Activated naive CD4-positive, alpha-beta T cell treated with anti-CD3 and anti-CD28 coated beads, Interleukin-2, amount 10 ng/mL, durations not matched to agents 7 days and 5 days (primary cell): Measurements from ENCODE around the gene COL6A3.

ENCODE experiments used
- CTCF ChIA-PET: fragments of 350-600 bp; sonication (Branson Sonifier 250); formaldehyde crosslinking; loops from one replicate; lab custom pipeline; 2021; ENCODE audit warnings: antibody characterized with exemption; lab: Charles Lee
- DNase-seq: peaks from one replicate; pipeline ENCODE4 v3.0.0-alpha.2; 2020
- H3K27ac Mint-ChIP-seq: one replicate; pipeline ENCODE4 v1.8.0; 2021; ENCODE audit warnings: mild to moderate bottlenecking, moderate library complexity, mixed read lengths
- H3K27me3 Mint-ChIP-seq: one replicate; pipeline ENCODE4 v1.8.0; 2021; ENCODE audit warnings: mild to moderate bottlenecking, mixed read lengths
- H3K36me3 Mint-ChIP-seq: one replicate; pipeline ENCODE4 v1.8.0; 2021; ENCODE audit warnings: mixed read lengths
- H3K4me1 Mint-ChIP-seq: one replicate; pipeline ENCODE4 v1.8.0; 2021; ENCODE audit warnings: mixed read lengths
- H3K4me3 Mint-ChIP-seq: one replicate; pipeline ENCODE4 v1.8.0; 2021; ENCODE audit warnings: mild to moderate bottlenecking, moderate library complexity, mixed read lengths
- H3K9me3 Mint-ChIP-seq: one replicate; pipeline ENCODE4 v1.8.0; 2021; ENCODE audit warnings: mixed read lengths

The COL6A3 gene

GRCh38 chr2:237403024-237403882, 10.7 kb downstream of the COL6A3 start:
- Mint-ChIP-seq H3K36me3 (no peaks in the 10 kb centered on the region), H3K27ac (no peak overlapping the region), H3K27me3 (peaks cover 22% of the 10 kb centered on the region), H3K4me3 (no peak overlapping the region), H3K4me1 (no peaks in the 10 kb centered on the region), H3K9me3 (no peaks in the 10 kb centered on the region)
- DNase-seq = no peak
- CTCF ChIA-PET = interaction anchor here (1.3 to 1.5 kb wide), 2 partner anchors 18 to 110 kb away, joined by 3 read pairs; no protein-coding TSS in a partner anchor

DNA sequence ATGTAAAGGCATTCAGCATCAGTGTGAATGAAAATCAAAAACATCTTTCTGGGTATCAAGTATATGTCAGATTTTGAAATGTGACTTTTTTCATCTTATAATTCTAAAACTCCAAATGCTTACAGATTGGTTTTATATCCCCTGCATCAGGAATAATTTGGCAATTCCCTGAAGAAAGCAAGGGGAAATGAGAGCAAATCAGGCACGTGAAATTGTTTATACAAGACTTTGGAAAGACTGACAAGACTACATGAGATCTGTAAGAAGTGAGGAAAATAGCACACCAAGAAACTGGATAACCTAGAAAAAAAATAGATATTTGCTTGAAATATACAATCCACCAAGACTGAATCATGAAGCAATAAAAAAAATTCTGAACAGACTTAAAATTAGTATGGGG, 13.8 kb downstream of the COL6A3 start:
- Mint-ChIP-seq H3K36me3 (no peaks in the 10 kb centered on the region), H3K27ac (no peak overlapping the region), H3K9me3 (no peaks in the 10 kb centered on the region), H3K27me3 (peaks cover 13% of the 10 kb centered on the region), H3K4me1 (no peaks in the 10 kb centered on the region), H3K4me3 (no peak overlapping the region)
- CTCF ChIA-PET = no interaction called here
- DNase-seq = no peak

- peaks cover 18% of the 10 kb centered on the region for H3K27me3 Mint-ChIP-seq
- no peak overlapping the region for H3K4me3 Mint-ChIP-seq
- CTCF ChIA-PET = no interaction called here
- H3K27ac Mint-ChIP-seq = no peak overlapping the region
- H3K36me3 Mint-ChIP-seq = no peaks in the 10 kb centered on the region
- no peak for DNase-seq
- no peaks in the 10 kb centered on the region for H3K9me3 Mint-ChIP-seq
- no peaks in the 10 kb centered on the region for H3K4me1 Mint-ChIP-seq
Observed at GRCh38 chr2:237397072-237397471, 16.9 kb downstream of the COL6A3 start.

DNA sequence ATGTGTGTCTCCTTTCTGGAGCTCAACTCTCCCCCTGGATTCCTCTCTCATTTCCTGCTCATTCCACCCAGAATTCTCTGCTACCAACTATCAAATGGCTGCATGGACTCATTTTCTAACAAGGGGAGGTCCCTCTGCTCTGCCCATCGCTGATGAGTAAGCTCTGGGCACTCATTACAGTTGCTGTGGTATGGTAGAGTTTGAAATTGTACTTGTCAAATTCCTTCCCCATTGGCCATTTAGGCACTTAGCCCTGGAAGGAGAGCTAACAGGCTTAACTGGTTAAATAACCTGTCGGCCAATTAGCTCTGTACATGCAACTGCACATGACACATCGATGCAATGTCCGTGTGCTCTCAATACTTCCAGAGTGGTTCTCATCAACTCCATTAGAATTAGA, 20.4 kb downstream of the COL6A3 start:
- no peaks in the 10 kb centered on the region for H3K9me3 Mint-ChIP-seq
- peaks cover 12% of the 10 kb centered on the region for H3K27me3 Mint-ChIP-seq
- no peak overlapping the region for H3K27ac Mint-ChIP-seq
- H3K4me1 Mint-ChIP-seq = no peaks in the 10 kb centered on the region
- H3K4me3 Mint-ChIP-seq = no peak overlapping the region
- CTCF ChIA-PET = interaction anchor here (0.9 kb wide), 1 partner anchor 178 kb away, joined by 3 read pairs; no protein-coding TSS in a partner anchor
- H3K36me3 Mint-ChIP-seq = no peaks in the 10 kb centered on the region
- no peak for DNase-seq

DNA sequence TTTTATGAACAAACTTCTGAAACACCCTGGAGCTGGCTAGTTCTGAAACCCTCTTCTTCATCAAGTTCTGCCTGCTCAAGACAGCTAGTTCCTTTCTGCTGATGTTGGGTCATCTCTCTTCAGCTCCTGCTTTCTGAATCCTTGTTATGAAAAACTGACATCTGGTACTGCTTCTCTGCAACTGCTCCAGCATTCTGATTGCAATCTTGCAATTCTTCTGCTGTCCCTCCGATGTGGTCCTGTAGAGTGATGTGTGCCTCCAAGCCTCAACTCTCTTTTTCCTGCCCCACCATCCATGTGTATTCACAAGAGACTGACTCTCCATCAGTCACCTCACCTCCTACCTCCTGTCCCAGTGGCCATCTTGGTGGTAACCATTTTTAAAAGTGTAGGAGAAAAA, 21.8 kb downstream of the COL6A3 start:
- H3K4me1 Mint-ChIP-seq = no peaks in the 10 kb centered on the region
- H3K4me3 Mint-ChIP-seq = no peak overlapping the region
- H3K27ac Mint-ChIP-seq = no peak overlapping the region
- no peaks in the 10 kb centered on the region for H3K36me3 Mint-ChIP-seq
- H3K27me3 Mint-ChIP-seq = peaks cover 7% of the 10 kb centered on the region
- no peaks in the 10 kb centered on the region for H3K9me3 Mint-ChIP-seq
- no peak for DNase-seq
- CTCF ChIA-PET = no interaction called here

DNA sequence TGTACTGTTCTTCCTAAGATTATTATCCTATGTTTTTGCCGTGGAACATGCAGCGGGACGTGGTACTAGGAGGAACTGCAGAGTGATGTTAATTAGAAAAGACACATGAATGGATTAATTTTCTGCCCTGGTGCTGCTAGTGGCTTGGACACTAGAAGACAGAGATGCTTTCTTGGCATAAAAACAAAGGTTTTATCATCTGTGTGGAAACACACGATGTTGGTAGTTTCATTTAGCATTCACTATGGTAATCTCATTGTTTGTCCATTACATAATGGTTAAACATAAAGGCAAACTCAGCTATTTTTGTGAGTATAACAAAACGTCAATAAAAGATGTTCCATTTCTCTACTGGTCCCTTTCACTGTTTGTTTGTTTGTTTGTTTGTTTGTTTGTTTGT, 22.8 kb downstream of the COL6A3 start:
- DNase-seq = no peak
- Mint-ChIP-seq H3K27ac (no peak overlapping the region), H3K36me3 (no peaks in the 10 kb centered on the region), H3K4me1 (no peaks in the 10 kb centered on the region), H3K27me3 (peaks cover 5% of the 10 kb centered on the region), H3K4me3 (no peak overlapping the region), H3K9me3 (no peaks in the 10 kb centered on the region)
- CTCF ChIA-PET = no interaction called here

DNA sequence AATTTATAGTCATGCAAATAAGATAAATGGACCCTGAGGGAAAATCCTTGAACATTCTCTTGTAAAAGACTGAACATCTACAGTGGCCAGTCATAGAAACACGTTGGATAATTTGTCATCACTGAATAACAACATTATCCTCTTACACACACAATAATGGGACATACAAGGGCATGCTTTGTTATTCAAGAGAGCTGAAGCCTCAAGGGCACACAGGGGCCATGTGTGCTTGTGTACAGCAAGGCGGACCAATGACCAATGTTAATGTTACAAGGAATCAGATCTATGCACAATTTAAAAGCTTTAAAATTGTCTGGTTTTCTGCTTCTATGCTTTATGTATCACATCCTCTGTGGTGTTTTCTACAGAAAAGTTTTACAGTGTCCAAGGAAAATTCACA, 23.7 kb downstream of the COL6A3 start:
- H3K4me1 Mint-ChIP-seq = no peaks in the 10 kb centered on the region
- DNase-seq = no peak
- H3K27me3 Mint-ChIP-seq = peaks cover 5% of the 10 kb centered on the region
- H3K4me3 Mint-ChIP-seq = no peak overlapping the region
- H3K36me3 Mint-ChIP-seq = no peaks in the 10 kb centered on the region
- no peaks in the 10 kb centered on the region for H3K9me3 Mint-ChIP-seq
- CTCF ChIA-PET = no interaction called here
- H3K27ac Mint-ChIP-seq = no peak overlapping the region

GRCh38 chr2:237389831-237390230, 24.1 kb downstream of the COL6A3 start:
- Mint-ChIP-seq H3K27me3 (peaks cover 5% of the 10 kb centered on the region), H3K9me3 (no peaks in the 10 kb centered on the region), H3K4me3 (no peak overlapping the region), H3K4me1 (no peaks in the 10 kb centered on the region), H3K36me3 (no peaks in the 10 kb centered on the region), H3K27ac (no peak overlapping the region)
- CTCF ChIA-PET = no interaction called here
- no peak for DNase-seq

GRCh38 chr2:237388036-237388435, 25.9 kb downstream of the COL6A3 start:
- CTCF ChIA-PET = no interaction called here
- Mint-ChIP-seq H3K36me3 (no peaks in the 10 kb centered on the region), H3K27ac (no peak overlapping the region), H3K4me1 (no peaks in the 10 kb centered on the region), H3K9me3 (no peaks in the 10 kb centered on the region), H3K27me3 (peaks cover 3% of the 10 kb centered on the region), H3K4me3 (no peak overlapping the region)
- no peak for DNase-seq

- CTCF ChIA-PET = interaction anchor here (0.9 kb wide), 1 partner anchor 105 kb away, joined by 3 read pairs; no protein-coding TSS in a partner anchor
- no peak overlapping the region for H3K4me3 Mint-ChIP-seq
- no peak for DNase-seq
- H3K36me3 Mint-ChIP-seq = no peaks in the 10 kb centered on the region
- H3K4me1 Mint-ChIP-seq = no peaks in the 10 kb centered on the region
- no peaks in the 10 kb centered on the region for H3K27me3 Mint-ChIP-seq
- H3K9me3 Mint-ChIP-seq = no peaks in the 10 kb centered on the region
- no peak overlapping the region for H3K27ac Mint-ChIP-seq
Observed at GRCh38 chr2:237384672-237385020, 29.3 kb downstream of the COL6A3 start.

GRCh38 chr2:237383991-237384671, 29.8 kb downstream of the COL6A3 start:
- H3K9me3 Mint-ChIP-seq = no peaks in the 10 kb centered on the region
- H3K4me1 Mint-ChIP-seq = no peaks in the 10 kb centered on the region
- no peaks in the 10 kb centered on the region for H3K36me3 Mint-ChIP-seq
- H3K27ac Mint-ChIP-seq = no peak overlapping the region
- no peak for DNase-seq
- H3K4me3 Mint-ChIP-seq = no peak overlapping the region
- no peaks in the 10 kb centered on the region for H3K27me3 Mint-ChIP-seq
- CTCF ChIA-PET = no interaction called here

- peaks cover 5% of the 10 kb centered on the region for H3K27me3 Mint-ChIP-seq
- no peak for DNase-seq
- H3K4me3 Mint-ChIP-seq = no peak overlapping the region
- H3K9me3 Mint-ChIP-seq = no peaks in the 10 kb centered on the region
- H3K36me3 Mint-ChIP-seq = no peaks in the 10 kb centered on the region
- no peaks in the 10 kb centered on the region for H3K4me1 Mint-ChIP-seq
- H3K27ac Mint-ChIP-seq = no peak overlapping the region
- CTCF ChIA-PET = no interaction called here
Observed at GRCh38 chr2:237380768-237381167, 33.2 kb downstream of the COL6A3 start.

DNA sequence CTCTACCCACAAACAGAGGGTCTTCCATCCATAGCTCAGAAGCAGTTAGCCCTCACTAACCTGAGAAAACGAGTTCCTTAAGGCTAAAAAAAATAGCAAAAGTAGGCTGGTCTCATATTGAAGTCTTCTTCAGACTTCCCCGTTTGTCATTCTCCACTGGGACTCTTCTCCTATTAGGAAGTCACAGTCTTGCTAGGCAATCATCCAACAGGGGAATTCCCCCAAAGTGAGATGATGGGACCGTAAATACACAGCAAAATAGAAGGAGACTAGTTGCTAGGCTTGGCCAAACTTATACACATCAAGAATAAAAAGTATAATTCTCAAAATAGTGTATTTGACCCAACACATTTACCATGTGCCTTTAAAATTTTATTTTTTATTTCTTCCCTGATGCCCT, 34.3 kb downstream of the COL6A3 start:
- CTCF ChIA-PET = no interaction called here
- H3K27ac Mint-ChIP-seq = no peak overlapping the region
- H3K4me1 Mint-ChIP-seq = no peaks in the 10 kb centered on the region
- DNase-seq = no peak
- H3K9me3 Mint-ChIP-seq = no peaks in the 10 kb centered on the region
- H3K27me3 Mint-ChIP-seq = peaks cover 5% of the 10 kb centered on the region
- no peak overlapping the region for H3K4me3 Mint-ChIP-seq
- no peaks in the 10 kb centered on the region for H3K36me3 Mint-ChIP-seq

- H3K4me1 Mint-ChIP-seq = no peaks in the 10 kb centered on the region
- H3K27ac Mint-ChIP-seq = no peak overlapping the region
- H3K9me3 Mint-ChIP-seq = no peaks in the 10 kb centered on the region
- H3K27me3 Mint-ChIP-seq = peaks cover 5% of the 10 kb centered on the region
- no peak overlapping the region for H3K4me3 Mint-ChIP-seq
- CTCF ChIA-PET = no interaction called here
- H3K36me3 Mint-ChIP-seq = no peaks in the 10 kb centered on the region
- DNase-seq = no peak
Observed at GRCh38 chr2:237378650-237379049, 35.3 kb downstream of the COL6A3 start.
